GM20000 (cell line): ENCODE results near the gene POTEM.
"Not testable (repeated sequence)": the region's sequence is repeated elsewhere in the genome, so short reads cannot be mapped to it uniquely, and the experiment has no call there.

Experiments
- DNase-seq: peaks from one replicate; pipeline ENCODE4 v3.0.0; 2012; ENCODE audit warnings: low spot score

POTEM gene

GRCh38 chr14:19038060-19038664, 70.9 kb downstream of the POTEM start:
- not testable (repeated sequence) for DNase-seq

- not testable (repeated sequence) for DNase-seq
Observed at GRCh38 chr14:19038785-19039184, 71.6 kb downstream of the POTEM start.

GRCh38 chr14:19043384-19043783, 76.2 kb downstream of the POTEM start:
- DNase-seq: not testable (repeated sequence)
